Choroid plexus epithelial cell (primary cell): ENCODE results near the gene PGS1.
"Not testable (repeated sequence)": the region's sequence is repeated elsewhere in the genome, so short reads cannot be mapped to it uniquely, and the experiment has no call there.

Experiments used
- DNase-seq: peaks from one replicate; pipeline ENCODE4 v3.0.0-alpha.2; 2010; ENCODE audit warnings: low read depth
- H3K4me3 ChIP-seq: 2 replicates; pipeline ENCODE4 v1.5.1; 2011; ENCODE audit warnings: low read depth, mild to moderate bottlenecking, control low read depth, low read length, moderate library complexity
- CTCF ChIP-seq: conservative IDR thresholded peaks from 2 replicates; pipeline ENCODE4 v1.5.1; 2011; ENCODE audit warnings: low read depth, mild to moderate bottlenecking, control low read depth, inconsistent platforms, low read length, moderate library complexity

The PGS1 gene, protein sequence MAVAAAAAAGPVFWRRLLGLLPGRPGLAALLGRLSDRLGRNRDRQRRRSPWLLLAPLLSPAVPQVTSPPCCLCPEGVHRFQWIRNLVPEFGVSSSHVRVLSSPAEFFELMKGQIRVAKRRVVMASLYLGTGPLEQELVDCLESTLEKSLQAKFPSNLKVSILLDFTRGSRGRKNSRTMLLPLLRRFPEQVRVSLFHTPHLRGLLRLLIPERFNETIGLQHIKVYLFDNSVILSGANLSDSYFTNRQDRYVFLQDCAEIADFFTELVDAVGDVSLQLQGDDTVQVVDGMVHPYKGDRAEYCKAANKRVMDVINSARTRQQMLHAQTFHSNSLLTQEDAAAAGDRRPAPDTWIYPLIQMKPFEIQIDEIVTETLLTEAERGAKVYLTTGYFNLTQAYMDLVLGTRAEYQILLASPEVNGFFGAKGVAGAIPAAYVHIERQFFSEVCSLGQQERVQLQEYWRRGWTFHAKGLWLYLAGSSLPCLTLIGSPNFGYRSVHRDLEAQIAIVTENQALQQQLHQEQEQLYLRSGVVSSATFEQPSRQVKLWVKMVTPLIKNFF

GRCh38 chr17:78378225-78379130 lies at the start of gene PGS1:
Gene PGS1 (plus strand): TSS chr17:78378649. CDS start chr17:78378666, 17 bp downstream.
- peak within 1 kb of the TSS; percentile 91 for H3K4me3 ChIP-seq
- DNase-seq, result peak; percentile 75
- TF ChIP-seq CTCF, result no peak

- DNase-seq, result peak; percentile 79
- TF ChIP-seq CTCF, result peak; percentile 31
- H3K4me3 ChIP-seq, result no peak overlapping the region
Measured at GRCh38 chr17:78329263-78330059, 49.0 kb upstream of the PGS1 start.

GRCh38 chr17:78330570-78331224 lies 47.8 kb upstream of the PGS1 start:
- no peak overlapping the region for H3K4me3 ChIP-seq
- no peak for TF ChIP-seq CTCF
- DNase-seq, result no peak

DNA sequence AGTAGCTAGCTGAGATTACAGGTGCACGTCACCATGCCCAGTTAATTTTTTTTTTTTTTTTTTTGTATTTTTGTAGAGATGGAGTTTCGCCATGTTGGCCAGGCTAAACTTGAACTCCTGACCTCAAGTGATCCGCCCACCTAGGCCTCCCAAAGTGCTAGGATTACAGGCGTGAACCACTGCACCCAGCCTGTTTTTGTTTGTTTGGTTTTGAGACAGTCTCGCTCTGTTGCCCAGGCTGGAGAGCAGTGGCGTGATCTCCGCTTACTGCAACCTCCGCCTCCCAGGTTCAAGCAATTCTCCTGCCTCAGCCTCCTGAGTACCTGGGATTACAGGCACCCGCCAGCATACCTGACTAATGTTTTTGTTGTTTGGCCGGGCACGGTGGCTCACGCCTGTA lies 47.1 kb upstream of the PGS1 start:
- not testable (repeated sequence) for DNase-seq, H3K4me3 ChIP-seq

- no peak overlapping the region for H3K4me3 ChIP-seq
- TF ChIP-seq CTCF, result no peak
- DNase-seq, result no peak
Measured at GRCh38 chr17:78332991-78333390, 45.5 kb upstream of the PGS1 start.

DNA sequence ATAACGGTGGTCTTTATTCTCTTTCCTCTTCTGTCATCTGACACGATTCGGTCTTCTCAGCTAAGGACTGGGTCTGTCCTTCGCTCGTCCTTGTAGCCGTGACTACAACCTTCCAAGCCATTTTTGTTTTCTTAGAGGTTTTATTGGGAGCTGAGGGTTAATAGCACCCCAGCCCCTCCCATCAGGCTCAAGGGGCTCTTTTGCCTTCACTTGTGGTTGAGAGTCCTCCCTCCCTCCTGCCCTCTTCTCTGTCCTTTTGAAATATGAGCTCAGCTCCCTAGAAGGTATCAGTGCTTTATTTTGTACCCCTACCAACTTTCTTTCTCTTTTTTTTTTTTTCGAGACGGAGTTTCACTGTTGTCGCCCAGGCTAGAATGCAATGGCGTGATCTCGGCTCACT lies 43.2 kb upstream of the PGS1 start:
- DNase-seq, result no peak
- no peak for TF ChIP-seq CTCF
- no peak overlapping the region for H3K4me3 ChIP-seq
